K562 (cell line): ENCODE results near the gene KPNA1. TPM values are rescaled to one million over a fixed set of nuclear protein-coding genes. Genes with fewer than 3 reads are reported as not detected.

Experiments used
- CBX5 ChIP-seq: IDR thresholded peaks from 2 replicates; pipeline ENCODE4 v1.6.1; 2014; ENCODE audit warnings: low read depth, borderline replicate concordance
- CHD1 ChIP-seq: fragments of 200-600 bp; sonication (generic); IDR thresholded peaks from one replicate; pipeline ENCODE4 v1.6.1; 2012; ENCODE audit warnings: mild to moderate bottlenecking, moderate library complexity, low read length, inconsistent platforms
- GATAD2A ChIP-seq: fragments of 450-650 bp; IDR thresholded peaks from 2 replicates; pipeline ENCODE4 v1.6.1; 2017
- HDAC8 ChIP-seq: fragments of 450-650 bp; IDR thresholded peaks from 2 replicates; pipeline ENCODE4 v1.6.1; 2016; ENCODE audit warnings: mild to moderate bottlenecking, missing genetic modification characterization, moderate library complexity, missing compliant biosample characterization
- HIVEP1 ChIP-seq: fragments of 250-450 bp; sonication (Bioruptor Pico); IDR thresholded peaks from 2 replicates; pipeline ENCODE4 v1.4.0; 2020; ENCODE audit warnings: mild to moderate bottlenecking
- HMGN3 ChIP-seq: IDR thresholded peaks from 2 replicates; pipeline ENCODE4 v1.6.1; 2011; ENCODE audit warnings: borderline replicate concordance, low read depth, mild to moderate bottlenecking, mixed read lengths, low read length; ENCODE audit not compliant: insufficient read length; ENCODE audit errors: extremely low read depth
- HNRNPH1 ChIP-seq: fragments of 200-400 bp; formaldehyde crosslinking; optimal IDR thresholded peaks from 2 replicates; pipeline ENCODE3; 2017; ENCODE audit warnings: low read depth, mild to moderate bottlenecking, low read length, moderate library complexity
- KDM5B ChIP-seq: fragments of 200-600 bp; sonication (generic); IDR thresholded peaks from 2 replicates; pipeline ENCODE4 v1.6.1; 2012; ENCODE audit warnings: low read depth, mild to moderate bottlenecking, moderate library complexity, low read length, control low read depth, inconsistent platforms; ENCODE audit not compliant: insufficient replicate concordance
- MCM2 ChIP-seq: fragments of 450-650 bp; IDR thresholded peaks from 2 replicates; pipeline ENCODE4 v1.6.1; 2017; ENCODE audit warnings: low read depth, mild to moderate bottlenecking
- NCOA2 ChIP-seq, 2 experiments: fragments of 450-650 bp; IDR thresholded peaks; 2 replicates each; pipeline ENCODE4 v1.6.1; 2018; ENCODE audit warnings: mild to moderate bottlenecking in 2 of 2, moderate library complexity in 1 of 2; ENCODE audit not compliant: partially characterized antibody in 2 of 2
- NCOA6 ChIP-seq: fragments of 450-650 bp; IDR thresholded peaks from 2 replicates; pipeline ENCODE4 v1.6.1; 2017; ENCODE audit warnings: mild to moderate bottlenecking
- NFIC ChIP-seq: fragments of 450-650 bp; IDR thresholded peaks from 2 replicates; pipeline ENCODE4 v1.6.1; 2017; ENCODE audit warnings: mild to moderate bottlenecking, inconsistent platforms
- PHTF2 ChIP-seq: fragments of 250-450 bp; sonication (Bioruptor Pico); IDR thresholded peaks from 2 replicates; pipeline ENCODE4 v1.5.0; 2021; ENCODE audit warnings: mild to moderate bottlenecking
- PURB ChIP-seq: sonication (generic); formaldehyde crosslinking; IDR thresholded peaks from 2 replicates; pipeline ENCODE4 v1.9.0; 2021; ENCODE audit warnings: low read depth, mild to moderate bottlenecking, missing genetic modification reagents
- RBM25 ChIP-seq: fragments of 200-400 bp; formaldehyde crosslinking; IDR thresholded peaks from 2 replicates; pipeline ENCODE4 v1.6.1; 2018; ENCODE audit warnings: low read length, low read depth, moderate library complexity; ENCODE audit not compliant: severe bottlenecking
- SMARCA5 ChIP-seq: fragments of 450-650 bp; IDR thresholded peaks from 2 replicates; pipeline ENCODE4 v1.6.1; 2016
- STAT5A ChIP-seq: IDR thresholded peaks from 2 replicates; pipeline ENCODE4 v1.6.1; 2012; ENCODE audit warnings: low read length, inconsistent platforms, borderline replicate concordance
- TCF7L2 ChIP-seq: fragments of 150-350 bp; IDR thresholded peaks from 2 replicates; pipeline ENCODE4 v1.6.1; 2016; ENCODE audit warnings: low read depth, mild to moderate bottlenecking, low read length, moderate library complexity
- TEAD2 ChIP-seq: fragments of 450-650 bp; IDR thresholded peaks from 2 replicates; pipeline ENCODE4 v1.6.1; 2016; ENCODE audit warnings: missing genetic modification characterization, control low read depth, missing compliant biosample characterization
- U2AF2 ChIP-seq: fragments of 200-400 bp; formaldehyde crosslinking; optimal IDR thresholded peaks from 2 replicates; pipeline ENCODE3; 2017; ENCODE audit warnings: low read depth, mild to moderate bottlenecking, low read length
- ZC3H11A ChIP-seq: IDR thresholded peaks from 2 replicates; pipeline ENCODE4 v1.6.1; 2012; ENCODE audit warnings: low read depth, low read length, improper control_type of control experiment
- ZNF444 ChIP-seq: fragments of 250-450 bp; sonication (Bioruptor Pico); IDR thresholded peaks from 2 replicates; pipeline ENCODE4 v1.4.0; 2020; ENCODE audit warnings: mild to moderate bottlenecking, moderate library complexity
- polyA plus RNA-seq, 8 experiments: library from polyadenylated mRNA; depleted of rRNA in 4 of 8; stranded (reverse) in 5 of 8; unstranded in 3 of 8; fragments of >200 nt; fragmentation: Nextera tagmentation in 2 of 8; fragmentation: Illumina TruSeq in 1 of 8; extraction: Ambion mirVana in 2 of 8; extraction: Trizol in 1 of 8; gene quantifications; 2 replicates each; pipeline versions ENCODE4 v1.2.1 to v1.2.3, GENCODE V29; 2011 to 2014; ENCODE audit warnings: inconsistent platforms in 1 of 8, missing spikeins in 1 of 8
- total RNA-seq, 7 experiments: library from RNA; depleted of rRNA in 6 of 7; stranded (reverse); fragments of >200 nt in 6 of 7; fragmentation: Illumina TruSeq in 2 of 7; extraction: Trizol in 2 of 7; gene quantifications; 2 replicates each; pipeline versions ENCODE4 v1.2.1 to v1.2.3, GENCODE V29; 2011 to 2021; ENCODE audit warnings: low replicate concordance in 1 of 7
- TF ChIP-seq, protein P1 (sequence below): sonication (generic); formaldehyde crosslinking; IDR thresholded peaks from 2 replicates; pipeline ENCODE4 v1.8.1; 2022; ENCODE audit warnings: missing genetic modification reagents
- TF ChIP-seq, protein P2 (sequence below): IDR thresholded peaks from 2 replicates; pipeline ENCODE4 v1.6.1; 2011; ENCODE audit warnings: borderline replicate concordance, low read depth, mild to moderate bottlenecking, moderate library complexity, low read length; ENCODE audit not compliant: insufficient read depth, poor library complexity, severe bottlenecking
- TF ChIP-seq, protein P3 (sequence below): fragments of 450-650 bp; IDR thresholded peaks from 2 replicates; pipeline ENCODE4 v1.6.1; 2016; ENCODE audit warnings: antibody characterized with exemption

KPNA1 gene
- total and polyA plus RNA-seq, 9 of the 15 experiments (the other 6 are each of a cell fraction or from before 2014, with no cell fraction given) = 9.3 to 53.8 (median 33.5) TPM

DNA sequence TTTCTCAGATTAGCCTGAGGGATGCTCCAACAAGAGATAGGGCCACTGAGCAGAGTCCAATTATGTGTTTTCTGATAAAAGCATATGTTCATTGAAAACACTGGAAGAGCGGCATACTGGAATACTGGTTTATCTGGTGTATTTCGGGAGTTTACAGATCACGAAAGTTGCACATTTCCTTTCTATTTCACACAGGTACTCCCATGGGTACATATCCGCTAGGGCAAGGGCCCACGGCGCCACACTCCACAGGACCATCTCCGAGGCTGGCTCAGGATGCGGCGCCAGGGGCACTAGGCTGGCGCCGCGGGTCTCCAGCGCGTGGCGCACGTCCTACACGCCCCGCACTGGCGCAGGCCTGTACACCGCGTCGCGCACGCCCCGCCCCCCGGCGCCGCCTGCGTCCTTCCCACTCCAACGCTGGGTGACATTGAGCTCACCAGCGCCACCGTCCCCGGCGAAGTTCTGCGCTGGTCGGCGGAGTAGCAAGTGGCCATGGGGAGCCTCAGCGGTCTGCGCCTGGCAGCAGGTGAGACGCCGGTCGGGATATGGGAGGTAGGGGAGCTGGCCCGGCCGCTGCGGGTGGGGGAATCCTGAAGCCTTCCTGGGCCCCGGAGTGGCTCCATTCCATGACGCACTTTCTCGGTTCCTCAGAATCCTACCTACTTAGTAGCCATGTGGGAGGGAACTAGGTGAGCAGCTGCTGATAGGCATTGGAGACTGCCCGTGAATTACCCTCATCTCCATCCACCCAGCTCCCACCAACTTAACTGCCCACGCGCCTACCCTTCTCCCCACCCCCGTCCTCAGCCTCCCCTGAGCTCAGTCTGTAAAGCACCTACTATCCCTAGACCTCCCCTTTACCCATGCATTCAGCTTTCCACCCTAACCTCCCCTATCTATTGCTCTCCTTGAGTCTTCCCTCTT lies 130.7 kb downstream of the KPNA1 start, which contains the start of gene FAM162A (continued):
- no peak for TF ChIP-seq CHD1
- no peak for TF ChIP-seq ZC3H11A
- TF ChIP-seq, protein P1, sequence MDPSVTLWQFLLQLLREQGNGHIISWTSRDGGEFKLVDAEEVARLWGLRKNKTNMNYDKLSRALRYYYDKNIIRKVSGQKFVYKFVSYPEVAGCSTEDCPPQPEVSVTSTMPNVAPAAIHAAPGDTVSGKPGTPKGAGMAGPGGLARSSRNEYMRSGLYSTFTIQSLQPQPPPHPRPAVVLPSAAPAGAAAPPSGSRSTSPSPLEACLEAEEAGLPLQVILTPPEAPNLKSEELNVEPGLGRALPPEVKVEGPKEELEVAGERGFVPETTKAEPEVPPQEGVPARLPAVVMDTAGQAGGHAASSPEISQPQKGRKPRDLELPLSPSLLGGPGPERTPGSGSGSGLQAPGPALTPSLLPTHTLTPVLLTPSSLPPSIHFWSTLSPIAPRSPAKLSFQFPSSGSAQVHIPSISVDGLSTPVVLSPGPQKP (CRISPR knock-in tag) = no peak
- TF ChIP-seq NCOA6 = peak; percentile 44; the same call in 1 of the 2 replicates
- TF ChIP-seq, protein P2, sequence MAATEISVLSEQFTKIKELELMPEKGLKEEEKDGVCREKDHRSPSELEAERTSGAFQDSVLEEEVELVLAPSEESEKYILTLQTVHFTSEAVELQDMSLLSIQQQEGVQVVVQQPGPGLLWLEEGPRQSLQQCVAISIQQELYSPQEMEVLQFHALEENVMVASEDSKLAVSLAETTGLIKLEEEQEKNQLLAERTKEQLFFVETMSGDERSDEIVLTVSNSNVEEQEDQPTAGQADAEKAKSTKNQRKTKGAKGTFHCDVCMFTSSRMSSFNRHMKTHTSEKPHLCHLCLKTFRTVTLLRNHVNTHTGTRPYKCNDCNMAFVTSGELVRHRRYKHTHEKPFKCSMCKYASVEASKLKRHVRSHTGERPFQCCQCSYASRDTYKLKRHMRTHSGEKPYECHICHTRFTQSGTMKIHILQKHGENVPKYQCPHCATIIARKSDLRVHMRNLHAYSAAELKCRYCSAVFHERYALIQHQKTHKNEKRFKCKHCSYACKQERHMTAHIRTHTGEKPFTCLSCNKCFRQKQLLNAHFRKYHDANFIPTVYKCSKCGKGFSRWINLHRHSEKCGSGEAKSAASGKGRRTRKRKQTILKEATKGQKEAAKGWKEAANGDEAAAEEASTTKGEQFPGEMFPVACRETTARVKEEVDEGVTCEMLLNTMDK = peak; percentile 95
- TF ChIP-seq CBX5 = 0 out of 2 replicates have a peak, but pooled peaks have one; percentile 28
- TF ChIP-seq NCOA2 (IDR thresholded peaks at IDR 0.05; ENCODE audit: partially characterized antibody in 2 of 2) = no peak
- TF ChIP-seq, protein P3, sequence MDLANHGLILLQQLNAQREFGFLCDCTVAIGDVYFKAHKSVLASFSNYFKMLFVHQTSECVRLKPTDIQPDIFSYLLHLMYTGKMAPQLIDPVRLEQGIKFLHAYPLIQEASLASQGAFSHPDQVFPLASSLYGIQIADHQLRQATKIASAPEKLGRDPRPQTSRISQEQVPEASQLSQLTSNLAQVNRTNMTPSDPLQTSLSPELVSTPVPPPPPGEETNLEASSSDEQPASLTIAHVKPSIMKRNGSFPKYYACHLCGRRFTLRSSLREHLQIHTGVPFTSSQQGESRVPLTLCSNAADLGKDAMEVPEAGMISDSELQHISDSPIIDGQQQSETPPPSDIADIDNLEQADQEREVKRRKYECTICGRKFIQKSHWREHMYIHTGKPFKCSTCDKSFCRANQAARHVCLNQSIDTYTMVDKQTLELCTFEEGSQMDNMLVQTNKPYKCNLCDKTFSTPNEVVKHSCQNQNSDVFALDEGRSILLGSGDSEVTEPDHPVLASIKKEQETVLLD = peak; percentile 55; the same call in 1 of the 2 replicates
- TF ChIP-seq PHTF2 (CRISPR knock-in tag) = no peak
- TF ChIP-seq MCM2 = no peak
- TF ChIP-seq ZNF444 (CRISPR knock-in tag) = no peak
- TF ChIP-seq KDM5B = peak; percentile 63
- no peak for TF ChIP-seq HIVEP1
- no peak for TF ChIP-seq HDAC8 (tag)
- no peak for TF ChIP-seq TEAD2 (tag)
- no peak for TF ChIP-seq TCF7L2
- TF ChIP-seq NFIC = peak; percentile 3; the same call in 1 of the 2 replicates
- no peak for TF ChIP-seq U2AF2
- TF ChIP-seq PURB (CRISPR knock-in tag) = no peak
- TF ChIP-seq HNRNPH1 = no peak
- no peak for TF ChIP-seq STAT5A
- no peak for TF ChIP-seq RBM25
- TF ChIP-seq SMARCA5 = no peak
- peak; percentile 89 for TF ChIP-seq HMGN3
- 0 out of 2 replicates have a peak, but pooled peaks have one; percentile 22 for TF ChIP-seq GATAD2A
